ENCODE data around the gene RAB37. TPM values are rescaled to one million over a fixed set of nuclear protein-coding genes. Genes with fewer than 3 reads are reported as not detected.

RAB37 gene
- total RNA-seq, 1 donor from 2014 or later, result 2.5 TPM

GRCh38 chr17:74695629-74696028 lies 41.4 kb upstream of the RAB37 start:
- no peak overlapping the region for H3K27ac Mint-ChIP-seq (ENCODE audit: unreplicated experiment)
- no peaks in the 10 kb centered on the region for H3K9me3 Mint-ChIP-seq (ENCODE audit: unreplicated experiment)

GRCh38 chr17:74697515-74697914 lies 39.5 kb upstream of the RAB37 start:
- no peak overlapping the region for H3K27ac Mint-ChIP-seq (ENCODE audit: unreplicated experiment)
- no peaks in the 10 kb centered on the region for H3K4me1 Mint-ChIP-seq (ENCODE audit: unreplicated experiment)
- no peak for DNase-seq (ENCODE audit: low spot score)
- H3K9me3 Mint-ChIP-seq (ENCODE audit: unreplicated experiment), result no peaks in the 10 kb centered on the region
- TF ChIP-seq, protein P1, sequence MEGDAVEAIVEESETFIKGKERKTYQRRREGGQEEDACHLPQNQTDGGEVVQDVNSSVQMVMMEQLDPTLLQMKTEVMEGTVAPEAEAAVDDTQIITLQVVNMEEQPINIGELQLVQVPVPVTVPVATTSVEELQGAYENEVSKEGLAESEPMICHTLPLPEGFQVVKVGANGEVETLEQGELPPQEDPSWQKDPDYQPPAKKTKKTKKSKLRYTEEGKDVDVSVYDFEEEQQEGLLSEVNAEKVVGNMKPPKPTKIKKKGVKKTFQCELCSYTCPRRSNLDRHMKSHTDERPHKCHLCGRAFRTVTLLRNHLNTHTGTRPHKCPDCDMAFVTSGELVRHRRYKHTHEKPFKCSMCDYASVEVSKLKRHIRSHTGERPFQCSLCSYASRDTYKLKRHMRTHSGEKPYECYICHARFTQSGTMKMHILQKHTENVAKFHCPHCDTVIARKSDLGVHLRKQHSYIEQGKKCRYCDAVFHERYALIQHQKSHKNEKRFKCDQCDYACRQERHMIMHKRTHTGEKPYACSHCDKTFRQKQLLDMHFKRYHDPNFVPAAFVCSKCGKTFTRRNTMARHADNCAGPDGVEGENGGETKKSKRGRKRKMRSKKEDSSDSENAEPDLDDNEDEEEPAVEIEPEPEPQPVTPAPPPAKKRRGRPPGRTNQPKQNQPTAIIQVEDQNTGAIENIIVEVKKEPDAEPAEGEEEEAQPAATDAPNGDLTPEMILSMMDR (IDR thresholded peaks at IDR 0.05; ENCODE audit: unreplicated experiment), result no peak
- no peaks in the 10 kb centered on the region for H3K36me3 Mint-ChIP-seq (ENCODE audit: low read depth, unreplicated experiment)
- no peak overlapping the region for H3K4me3 Mint-ChIP-seq (ENCODE audit: unreplicated experiment)
- H3K27me3 Mint-ChIP-seq (ENCODE audit: unreplicated experiment), result no peaks in the 10 kb centered on the region

More at GRCh38 chr17:74695629-74696028, 41.4 kb upstream of the RAB37 start:
- Mint-ChIP-seq H3K4me1 (ENCODE audit: unreplicated experiment) (no peaks in the 10 kb centered on the region), H3K27me3 (ENCODE audit: unreplicated experiment) (no peaks in the 10 kb centered on the region), H3K36me3 (ENCODE audit: low read depth, unreplicated experiment) (no peaks in the 10 kb centered on the region), H3K4me3 (ENCODE audit: unreplicated experiment) (no peak overlapping the region)
- TF ChIP-seq, protein P1 (IDR thresholded peaks at IDR 0.05; ENCODE audit: unreplicated experiment), result no peak
- DNase-seq (ENCODE audit: low spot score), result no peak

GRCh38 chr17:74698069-74698468 lies 39.0 kb upstream of the RAB37 start:
- peaks cover 2% of the 10 kb centered on the region for H3K27me3 Mint-ChIP-seq (ENCODE audit: unreplicated experiment)
- no peaks in the 10 kb centered on the region for H3K4me1 Mint-ChIP-seq (ENCODE audit: unreplicated experiment)
- no peak for DNase-seq (ENCODE audit: low spot score)
- no peaks in the 10 kb centered on the region for H3K36me3 Mint-ChIP-seq (ENCODE audit: low read depth, unreplicated experiment)
- no peak overlapping the region for H3K4me3 Mint-ChIP-seq (ENCODE audit: unreplicated experiment)
- no peaks in the 10 kb centered on the region for H3K9me3 Mint-ChIP-seq (ENCODE audit: unreplicated experiment)
- no peak overlapping the region for H3K27ac Mint-ChIP-seq (ENCODE audit: unreplicated experiment)
- TF ChIP-seq, protein P1 (IDR thresholded peaks at IDR 0.05; ENCODE audit: unreplicated experiment), result no peak

DNA sequence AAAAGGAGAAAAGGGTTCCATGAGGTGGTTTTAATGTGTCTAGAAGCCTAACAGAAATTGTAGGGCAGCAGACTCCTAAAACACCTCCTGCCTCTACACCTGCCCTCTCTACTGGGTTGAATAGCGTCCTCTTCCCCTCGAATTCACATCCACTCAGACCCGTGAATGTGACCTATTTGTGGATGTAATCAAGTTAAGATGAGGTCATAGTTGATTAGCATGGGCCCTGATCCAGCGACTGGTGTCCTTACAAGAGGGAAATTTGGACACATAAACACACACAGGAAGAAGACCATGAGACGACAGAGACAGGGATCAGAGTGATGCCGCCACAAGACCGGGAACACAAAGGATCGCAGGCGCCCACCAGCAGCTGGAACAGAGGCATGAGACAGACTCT lies 37.8 kb upstream of the RAB37 start:
- no peaks in the 10 kb centered on the region for H3K36me3 Mint-ChIP-seq (ENCODE audit: low read depth, unreplicated experiment)
- TF ChIP-seq, protein P1 (IDR thresholded peaks at IDR 0.05; ENCODE audit: unreplicated experiment), result no peak
- H3K9me3 Mint-ChIP-seq (ENCODE audit: unreplicated experiment), result no peaks in the 10 kb centered on the region
- H3K27ac Mint-ChIP-seq (ENCODE audit: unreplicated experiment), result no peak overlapping the region
- H3K27me3 Mint-ChIP-seq (ENCODE audit: unreplicated experiment), result peaks cover 2% of the 10 kb centered on the region
- H3K4me3 Mint-ChIP-seq (ENCODE audit: unreplicated experiment), result no peak overlapping the region
- DNase-seq (ENCODE audit: low spot score), result no peak
- H3K4me1 Mint-ChIP-seq (ENCODE audit: unreplicated experiment), result no peaks in the 10 kb centered on the region

DNA sequence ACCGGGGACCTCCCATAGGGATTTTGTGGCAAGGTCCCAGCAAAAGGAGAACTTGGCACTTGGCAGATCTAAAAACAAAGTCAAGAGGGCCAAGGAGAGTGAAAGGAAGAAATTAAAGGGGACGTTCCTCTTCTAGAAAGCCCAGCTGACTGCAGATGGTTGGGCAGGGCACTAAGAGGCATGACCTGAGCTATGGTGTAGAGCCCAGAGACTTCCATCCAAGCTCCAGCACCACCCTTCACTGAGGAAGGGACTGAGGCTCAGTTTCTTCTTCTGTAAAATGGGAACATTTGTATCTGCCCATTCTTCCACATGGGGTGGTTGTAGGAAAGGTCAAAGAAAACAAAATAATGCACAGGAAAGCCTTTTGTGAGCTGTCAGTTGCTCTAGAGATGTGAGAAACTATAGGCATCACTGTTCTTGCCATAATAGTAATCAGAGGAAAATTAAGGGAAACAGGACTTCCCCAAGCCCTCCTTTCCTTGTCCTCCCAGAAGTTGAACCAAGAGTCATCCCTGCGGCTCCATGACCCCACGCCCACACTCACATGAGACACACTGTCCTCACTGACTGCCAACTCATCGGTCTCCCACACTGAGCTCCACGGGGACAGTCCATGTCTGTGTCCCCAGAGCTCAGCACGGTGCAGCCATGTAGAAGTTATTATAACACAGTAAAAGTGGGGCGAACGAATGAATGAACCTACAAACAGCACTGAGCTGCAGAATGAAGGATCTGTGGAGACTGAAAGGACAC lies 34.8 kb upstream of the RAB37 start:
- no peaks in the 10 kb centered on the region for H3K4me1 Mint-ChIP-seq (ENCODE audit: unreplicated experiment)
- H3K36me3 Mint-ChIP-seq (ENCODE audit: low read depth, unreplicated experiment), result no peaks in the 10 kb centered on the region
- peaks cover 2% of the 10 kb centered on the region for H3K27me3 Mint-ChIP-seq (ENCODE audit: unreplicated experiment)
- H3K9me3 Mint-ChIP-seq (ENCODE audit: unreplicated experiment), result no peaks in the 10 kb centered on the region
- TF ChIP-seq, protein P1 (IDR thresholded peaks at IDR 0.05; ENCODE audit: unreplicated experiment), result no peak
- no peak for DNase-seq (ENCODE audit: low spot score)
- no peak overlapping the region for H3K4me3 Mint-ChIP-seq (ENCODE audit: unreplicated experiment)
- H3K27ac Mint-ChIP-seq (ENCODE audit: unreplicated experiment), result no peak overlapping the region
